HepG2 (cell line): ENCODE measurements around the gene RAB8A. TPM values are rescaled to one million over a fixed set of nuclear protein-coding genes. Genes with fewer than 3 reads are reported as not detected.

Source experiments
- CEBPB ChIP-seq: IDR thresholded peaks from 2 replicates; pipeline ENCODE4 v1.6.1; 2011; ENCODE audit warnings: low read depth, low read length, improper control_type of control experiment, borderline replicate concordance
- ETS1 ChIP-seq: sonication (generic); formaldehyde crosslinking; IDR thresholded peaks from 2 replicates; pipeline ENCODE4 v1.4.0; 2020; ENCODE audit warnings: missing genetic modification reagents
- ETV5 ChIP-seq: IDR thresholded peaks from 2 replicates; pipeline ENCODE4 v1.6.1; 2018; ENCODE audit warnings: missing biosample characterization, missing genetic modification reagents, inconsistent platforms, borderline replicate concordance
- HOXA9 ChIP-seq: sonication (generic); formaldehyde crosslinking; IDR thresholded peaks from 2 replicates; pipeline ENCODE4 v1.8.1; 2022; ENCODE audit warnings: missing genetic modification reagents, mild to moderate bottlenecking, moderate library complexity, borderline replicate concordance
- LCORL ChIP-seq, 2 experiments: fragments of 450-650 bp in 1 of 2; sonication (generic) in 1 of 2; formaldehyde crosslinking in 1 of 2; IDR thresholded peaks; 2 replicates each; pipeline versions ENCODE4 v1.5.0 to v1.6.1; 2017 to 2020; ENCODE audit warnings: antibody characterized with exemption in 1 of 2, missing genetic modification reagents in 1 of 2
- MAFG ChIP-seq: sonication (generic); formaldehyde crosslinking; IDR thresholded peaks from 2 replicates; pipeline ENCODE4 v1.5.1; 2020; ENCODE audit warnings: mild to moderate bottlenecking, missing genetic modification reagents
- MAX ChIP-seq: IDR thresholded peaks from 2 replicates; pipeline ENCODE4 v1.6.1; 2012; ENCODE audit warnings: inconsistent platforms
- NPAS2 ChIP-seq: sonication (generic); formaldehyde crosslinking; IDR thresholded peaks from 2 replicates; pipeline ENCODE4 v1.8.0; 2022; ENCODE audit warnings: mild to moderate bottlenecking, missing genetic modification reagents, borderline replicate concordance
- PCBP2 ChIP-seq: fragments of 200-400 bp; formaldehyde crosslinking; optimal IDR thresholded peaks from 2 replicates; pipeline ENCODE3; 2018; ENCODE audit warnings: low read length, low read depth; ENCODE audit not compliant: poor library complexity, severe bottlenecking
- PHF8 ChIP-seq: sonication (generic); formaldehyde crosslinking; IDR thresholded peaks from 2 replicates; pipeline ENCODE4 v1.5.0; 2020; ENCODE audit warnings: missing genetic modification reagents
- PTBP1 ChIP-seq: fragments of 200-400 bp; formaldehyde crosslinking; IDR thresholded peaks from 2 replicates; pipeline ENCODE4 v1.6.1; 2018; ENCODE audit warnings: low read length, low read depth; ENCODE audit not compliant: poor library complexity, severe bottlenecking
- RFXAP ChIP-seq: sonication (generic); formaldehyde crosslinking; IDR thresholded peaks from 2 replicates; pipeline ENCODE4 v1.4.0; 2020; ENCODE audit warnings: missing genetic modification reagents, borderline replicate concordance
- RXRB ChIP-seq: IDR thresholded peaks from 2 replicates; pipeline ENCODE4 v1.6.1; 2016; ENCODE audit warnings: borderline replicate concordance, missing genetic modification reagents, missing compliant biosample characterization
- TBL1XR1 ChIP-seq: fragments of 150-350 bp; IDR thresholded peaks from 2 replicates; pipeline ENCODE4 v1.6.1; 2014; ENCODE audit warnings: borderline replicate concordance, low read length; ENCODE audit not compliant: partially characterized antibody
- TCF7 ChIP-seq: sonication (generic); IDR thresholded peaks from 2 replicates; pipeline ENCODE4 v1.6.1; 2016; ENCODE audit warnings: antibody characterized with exemption, low read depth
- XBP1 ChIP-seq: sonication (generic); formaldehyde crosslinking; IDR thresholded peaks from 2 replicates; pipeline ENCODE4 v1.5.0; 2020; ENCODE audit warnings: missing genetic modification reagents
- ZBTB21 ChIP-seq: sonication (generic); formaldehyde crosslinking; IDR thresholded peaks from 2 replicates; pipeline ENCODE4 v1.4.0; 2020; ENCODE audit warnings: missing genetic modification reagents
- ZBTB7B ChIP-seq: sonication (generic); formaldehyde crosslinking; IDR thresholded peaks from 2 replicates; pipeline ENCODE4 v1.4.0; 2020; ENCODE audit warnings: missing genetic modification reagents
- ZFYVE20 ChIP-seq: sonication (generic); formaldehyde crosslinking; IDR thresholded peaks from 2 replicates; pipeline ENCODE4 v1.8.0; 2023; ENCODE audit warnings: low read depth, mild to moderate bottlenecking, moderate library complexity, missing genetic modification reagents, borderline replicate concordance
- ZMYM2 ChIP-seq: sonication (generic); formaldehyde crosslinking; IDR thresholded peaks from 2 replicates; pipeline ENCODE4 v1.8.0; 2022; ENCODE audit warnings: mild to moderate bottlenecking, missing genetic modification reagents
- ZNF17 ChIP-seq: sonication (generic); formaldehyde crosslinking; IDR thresholded peaks from 2 replicates; pipeline ENCODE4 v1.5.0; 2020; ENCODE audit warnings: mild to moderate bottlenecking, missing genetic modification reagents
- ZNF350 ChIP-seq: sonication (generic); formaldehyde crosslinking; IDR thresholded peaks from 2 replicates; pipeline ENCODE4 v1.4.0; 2020; ENCODE audit warnings: mild to moderate bottlenecking, low read depth, missing genetic modification reagents, borderline replicate concordance
- ZNF354B ChIP-seq: sonication (generic); formaldehyde crosslinking; IDR thresholded peaks from 2 replicates; pipeline ENCODE4 v1.8.0; 2022; ENCODE audit warnings: mild to moderate bottlenecking, missing genetic modification reagents
- ZNF446 ChIP-seq: sonication (generic); formaldehyde crosslinking; IDR thresholded peaks from 2 replicates; pipeline ENCODE4 v1.5.0; 2020; ENCODE audit warnings: mild to moderate bottlenecking, missing genetic modification reagents
- ZNF510 ChIP-seq: sonication (generic); formaldehyde crosslinking; IDR thresholded peaks from 2 replicates; pipeline ENCODE4 v1.4.0; 2020; ENCODE audit warnings: low read depth, mild to moderate bottlenecking, missing genetic modification reagents
- ZNF549 ChIP-seq: sonication (generic); formaldehyde crosslinking; IDR thresholded peaks from 2 replicates; pipeline ENCODE4 v1.5.0; 2020; ENCODE audit warnings: missing genetic modification reagents
- ZSCAN5A ChIP-seq: sonication (generic); formaldehyde crosslinking; IDR thresholded peaks from 2 replicates; pipeline ENCODE4 v1.8.0; 2022; ENCODE audit warnings: mild to moderate bottlenecking, missing genetic modification reagents, borderline replicate concordance
- polyA plus RNA-seq, 8 experiments: library from polyadenylated mRNA; depleted of rRNA in 3 of 8; stranded (reverse) in 7 of 8; unstranded in 1 of 8; fragments of >200 nt; fragmentation: Illumina TruSeq in 4 of 8; extraction: Trizol in 4 of 8; gene quantifications; 2 replicates each; pipeline versions ENCODE4 v1.2.1 to v1.2.3, GENCODE V29; 2011 to 2016; ENCODE audit warnings: low read depth in 4 of 8, missing spikeins in 1 of 8, mixed read lengths in 1 of 8; ENCODE audit not compliant: insufficient read depth in 1 of 8
- total RNA-seq, 5 experiments: library from RNA; depleted of rRNA; stranded (reverse); fragments of >200 nt; fragmentation: Illumina TruSeq; extraction: Trizol; gene quantifications; 2 replicates each; pipeline ENCODE4 v1.2.3, GENCODE V29; 2016; ENCODE audit warnings: low read depth in 1 of 5
- TF ChIP-seq, protein P1 (sequence below): sonication (generic); formaldehyde crosslinking; IDR thresholded peaks from 2 replicates; pipeline ENCODE4 v1.5.1; 2020; ENCODE audit warnings: missing genetic modification reagents, mild to moderate bottlenecking, borderline replicate concordance

The RAB8A gene
- total and polyA plus RNA-seq, 2 of the 13 experiments (the other 11 are each of a cell fraction or from before 2014, with no cell fraction given) = 36.7 to 45.0 TPM

DNA sequence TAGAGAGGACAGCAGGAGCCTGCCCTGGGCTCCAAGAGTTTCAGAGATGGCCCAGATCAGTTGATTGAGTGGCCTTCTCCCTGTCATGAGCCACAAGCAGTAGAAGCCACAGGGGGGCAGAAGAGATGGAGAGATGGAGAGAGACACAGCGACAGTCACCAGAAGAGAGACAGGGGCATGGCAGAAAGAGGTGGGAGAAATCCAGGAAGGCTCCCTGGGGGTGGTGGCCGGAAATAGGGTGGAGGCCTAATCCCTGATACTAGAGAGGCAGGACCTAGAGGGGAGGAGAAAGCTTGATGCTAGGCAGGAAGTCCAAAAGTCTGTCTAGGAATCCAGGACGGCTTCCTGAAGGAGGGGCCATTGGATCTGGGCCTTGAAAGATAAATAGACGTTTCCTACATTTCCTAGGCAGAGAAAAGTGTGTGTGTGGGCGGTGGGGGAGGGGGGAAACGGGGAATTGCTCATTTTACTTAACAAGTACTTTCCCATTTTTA lies 45.0 kb upstream of the RAB8A start (continued):
- TF ChIP-seq TCF7 (no peak), MAX (0 out of 2 replicates have a peak, but pooled peaks have one; percentile 10), RXRB (CRISPR knock-in tag) (peak; percentile 59; the same call in 1 of the 2 replicates), ZMYM2 (CRISPR knock-in tag) (0 out of 2 replicates have a peak, but pooled peaks have one; percentile 23), ZNF446 (CRISPR knock-in tag) (no peak), ZNF354B (CRISPR knock-in tag) (no peak), NPAS2 (CRISPR knock-in tag) (no peak), ZFYVE20 (CRISPR knock-in tag) (no peak), XBP1 (CRISPR knock-in tag) (no peak), ETS1 (CRISPR knock-in tag) (no peak), RFXAP (CRISPR knock-in tag) (no peak), PTBP1 (no peak), ETV5 (CRISPR knock-in tag) (peak; percentile 88), ZBTB21 (no peak), PHF8 (CRISPR knock-in tag) (no peak), ZBTB7B (CRISPR knock-in tag) (no peak), TBL1XR1 (no peak), ZNF510 (CRISPR knock-in tag) (no peak), ZNF350 (CRISPR knock-in tag) (no peak), HOXA9 (CRISPR knock-in tag) (no peak), PCBP2 (no peak), ZSCAN5A (no peak), LCORL (IDR thresholded peaks at IDR 0.05) (no peak), LCORL (CRISPR knock-in tag; IDR thresholded peaks at IDR 0.05) (no peak), ZNF549 (CRISPR knock-in tag) (no peak), MAFG (no peak), CEBPB (no peak), ZNF17 (CRISPR knock-in tag) (no peak)
- TF ChIP-seq, protein P1, sequence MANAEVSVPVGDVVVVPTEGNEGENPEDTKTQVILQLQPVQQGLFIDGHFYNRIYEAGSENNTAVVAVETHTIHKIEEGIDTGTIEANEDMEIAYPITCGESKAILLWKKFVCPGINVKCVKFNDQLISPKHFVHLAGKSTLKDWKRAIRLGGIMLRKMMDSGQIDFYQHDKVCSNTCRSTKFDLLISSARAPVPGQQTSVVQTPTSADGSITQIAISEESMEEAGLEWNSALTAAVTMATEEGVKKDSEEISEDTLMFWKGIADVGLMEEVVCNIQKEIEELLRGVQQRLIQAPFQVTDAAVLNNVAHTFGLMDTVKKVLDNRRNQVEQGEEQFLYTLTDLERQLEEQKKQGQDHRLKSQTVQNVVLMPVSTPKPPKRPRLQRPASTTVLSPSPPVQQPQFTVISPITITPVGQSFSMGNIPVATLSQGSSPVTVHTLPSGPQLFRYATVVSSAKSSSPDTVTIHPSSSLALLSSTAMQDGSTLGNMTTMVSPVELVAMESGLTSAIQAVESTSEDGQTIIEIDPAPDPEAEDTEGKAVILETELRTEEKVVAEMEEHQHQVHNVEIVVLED (CRISPR knock-in tag) = no peak
